H1 (cell line): Measurements from ENCODE around the gene LRP1. TPM values are rescaled to one million over a fixed set of nuclear protein-coding genes. Genes with fewer than 3 reads are reported as not detected.

Source experiments
- CTCF ChIA-PET: fragments of 300-600 bp; sonication (Branson Sonifier 250); formaldehyde crosslinking; loops from one replicate; lab custom pipeline; 2021; ENCODE audit not compliant: partially characterized antibody; lab: Charles Lee
- POLR2A ChIA-PET: fragments of 300-600 bp; sonication (Branson Sonifier 250); formaldehyde crosslinking; loops from one replicate; lab custom pipeline; 2021; ENCODE audit warnings: inconsistent platforms; ENCODE audit not compliant: partially characterized antibody; lab: Charles Lee
- DNase-seq, 2 experiments: peaks; one replicate each; pipeline versions ENCODE4 v3.0.0 to v3.0.0-alpha.2; 2010 to 2022; ENCODE audit warnings: low spot score in 2 of 2, low read depth in 1 of 2, mixed read lengths in 1 of 2
- FAIRE-seq: peaks from 2 replicates; lab custom pipeline; 2011; peaks lifted over from hg19 to GRCh38; lab: Jason Lieb, UNC
- H2AFZ ChIP-seq: 2 replicates; pipeline ENCODE4 v1.8.1; 2012; ENCODE audit warnings: low read length, inconsistent platforms
- H2AK5ac ChIP-seq: 2 replicates; pipeline ENCODE4 v1.6.1; 2013; ENCODE audit warnings: low read depth, low read length
- H2BK120ac ChIP-seq: replicated peaks from 2 replicates; pipeline ENCODE3; 2013; ENCODE audit warnings: low read depth, low read length, inconsistent platforms
- H2BK12ac ChIP-seq: 2 replicates; pipeline ENCODE4 v1.6.1; 2013; ENCODE audit warnings: low read depth, low read length
- H2BK15ac ChIP-seq: 2 replicates; pipeline ENCODE4 v1.6.1; 2013; ENCODE audit warnings: low read length
- H2BK20ac ChIP-seq: 2 replicates; pipeline ENCODE4 v1.6.1; 2013; ENCODE audit warnings: low read length
- H2BK5ac ChIP-seq: 2 replicates; pipeline ENCODE4 v1.6.1; 2013; ENCODE audit warnings: low read depth, low read length
- H3K14ac ChIP-seq: 2 replicates; pipeline ENCODE4 v1.6.1; 2013; ENCODE audit warnings: inconsistent platforms; ENCODE audit not compliant: insufficient read length
- H3K18ac ChIP-seq: 2 replicates; pipeline ENCODE4 v1.6.1; 2013; ENCODE audit warnings: low read length; ENCODE audit errors: extremely low read depth
- H3K23ac ChIP-seq: 2 replicates; pipeline ENCODE4 v1.6.1; 2013; ENCODE audit warnings: inconsistent platforms; ENCODE audit not compliant: insufficient read length
- H3K23me2 ChIP-seq: 2 replicates; pipeline ENCODE4 v1.6.1; 2013; ENCODE audit warnings: low read depth, low read length
- H3K27ac ChIP-seq: 2 replicates; pipeline ENCODE4 v1.6.1; 2011; ENCODE audit warnings: low read depth, low read length, inconsistent platforms
- H3K27me3 ChIP-seq, 4 experiments: replicated peaks in 1 of 4; 1 replicate in 1 of 4; 2 replicates in 3 of 4; pipeline versions ENCODE4 v1.6.1 to v1.8.1; 2011 to 2013; ENCODE audit warnings: low read length in 3 of 4, mild to moderate bottlenecking in 3 of 4, inconsistent platforms in 2 of 4, mixed read lengths in 2 of 4, moderate library complexity in 1 of 4; ENCODE audit not compliant: control insufficient read depth in 3 of 4, insufficient read depth in 3 of 4; ENCODE audit errors: extremely low read depth in 1 of 4
- H3K36me3 ChIP-seq, 4 experiments: 2 replicates each; pipeline versions ENCODE4 v1.6.1 to v1.8.1; 2011 to 2013; ENCODE audit warnings: mild to moderate bottlenecking in 4 of 4, low read length in 3 of 4, moderate library complexity in 2 of 4, control low read depth in 1 of 4, inconsistent platforms in 1 of 4; ENCODE audit not compliant: insufficient read depth in 4 of 4, control insufficient read depth in 2 of 4
- H3K4ac ChIP-seq: replicated peaks from 2 replicates; pipeline ENCODE3; 2013; ENCODE audit warnings: low read length, low read depth, mixed read lengths, inconsistent platforms; ENCODE audit not compliant: insufficient read length
- H3K4me1 ChIP-seq, 4 experiments: replicated peaks in 1 of 4; 1 replicate in 1 of 4; 2 replicates in 3 of 4; pipeline versions ENCODE4 v1.6.1 to v1.8.1; 2011 to 2013; ENCODE audit warnings: low read length in 3 of 4, inconsistent platforms in 2 of 4, mixed read lengths in 1 of 4; ENCODE audit not compliant: insufficient read depth in 4 of 4, control insufficient read depth in 3 of 4
- H3K4me2 ChIP-seq, 2 experiments: 2 replicates each; pipeline versions ENCODE4 v1.6.1 to v1.8.1; 2011 to 2013; ENCODE audit warnings: low read depth in 2 of 2, low read length in 2 of 2, control low read depth in 1 of 2, inconsistent platforms in 1 of 2, mild to moderate bottlenecking in 1 of 2; ENCODE audit not compliant: insufficient read depth in 1 of 2
- H3K4me3 ChIP-seq, 4 experiments: fragments of 200-600, 300-600 bp in 1 of 4; sonication (generic), shearing (Covaris generic), sonication (Bioruptor Twin) in 1 of 4; 2 replicates each; pipeline versions ENCODE4 v1.5.1 to v1.8.1; 2011 to 2016; ENCODE audit warnings: low read length in 4 of 4, low read depth in 3 of 4, control low read depth in 2 of 4, inconsistent platforms in 2 of 4, mild to moderate bottlenecking in 2 of 4, mixed read lengths in 1 of 4, moderate library complexity in 1 of 4; ENCODE audit not compliant: insufficient read depth in 2 of 4; ENCODE audit errors: extremely low read depth in 1 of 4
- H3K56ac ChIP-seq: replicated peaks from 2 replicates; pipeline ENCODE3; 2013; ENCODE audit warnings: low read depth, mild to moderate bottlenecking, mixed read lengths, low read length, inconsistent platforms; ENCODE audit not compliant: insufficient read length
- H3K79me1 ChIP-seq: 2 replicates; pipeline ENCODE4 v1.6.1; 2013; ENCODE audit warnings: low read depth, low read length, control low read depth
- H3K79me2 ChIP-seq, 2 experiments: 2 replicates each; pipeline versions ENCODE4 v1.6.1 to v1.8.1; 2012 to 2013; ENCODE audit warnings: low read length in 2 of 2, mild to moderate bottlenecking in 2 of 2, inconsistent platforms in 1 of 2; ENCODE audit not compliant: insufficient read depth in 2 of 2, control insufficient read depth in 1 of 2
- H3K9ac ChIP-seq, 4 experiments: replicated peaks in 1 of 4; 1 replicate in 1 of 4; 2 replicates in 3 of 4; pipeline versions ENCODE4 v1.6.1 to v1.8.1; 2011 to 2013; ENCODE audit warnings: low read depth in 3 of 4, low read length in 3 of 4, control low read depth in 2 of 4, mild to moderate bottlenecking in 2 of 4, moderate library complexity in 2 of 4, inconsistent platforms in 1 of 4; ENCODE audit errors: extremely low read depth in 1 of 4
- H3K9me3 ChIP-seq, 2 experiments: 2 replicates each; pipeline versions ENCODE4 v1.6.1 to v1.8.1; 2012 to 2013; ENCODE audit warnings: mild to moderate bottlenecking in 2 of 2, moderate library complexity in 2 of 2, control low read depth in 1 of 2, inconsistent platforms in 1 of 2, low read depth in 1 of 2, low read length in 1 of 2, mixed read lengths in 1 of 2; ENCODE audit not compliant: insufficient read depth in 2 of 2
- H4K20me1 ChIP-seq, 2 experiments: replicated peaks in 1 of 2; 2 replicates each; pipeline versions ENCODE3 to v1.8.1; 2011 to 2013; ENCODE audit warnings: inconsistent platforms in 2 of 2, low read length in 2 of 2, mild to moderate bottlenecking in 1 of 2; ENCODE audit not compliant: insufficient read depth in 2 of 2, control insufficient read depth in 1 of 2
- H4K5ac ChIP-seq: 2 replicates; pipeline ENCODE4 v1.6.1; 2013; ENCODE audit warnings: low read length, low read depth, mixed read lengths, inconsistent platforms; ENCODE audit not compliant: insufficient read length
- H4K8ac ChIP-seq: 2 replicates; pipeline ENCODE4 v1.8.0; 2013; ENCODE audit warnings: mild to moderate bottlenecking, moderate library complexity, low read length, inconsistent platforms; ENCODE audit not compliant: insufficient read depth; ENCODE audit errors: extremely low read depth
- H4K91ac ChIP-seq: replicated peaks from 2 replicates; pipeline ENCODE3; 2013; ENCODE audit warnings: low read length, mixed read lengths, inconsistent platforms; ENCODE audit not compliant: insufficient read length
- BACH1 ChIP-seq: IDR thresholded peaks from 2 replicates; pipeline ENCODE4 v1.6.1; 2012; ENCODE audit warnings: low read length, improper control_type of control experiment
- NRF1 ChIP-seq: IDR thresholded peaks from 2 replicates; pipeline ENCODE4 v1.6.1; 2011; ENCODE audit warnings: mild to moderate bottlenecking, low read depth, low read length, improper control_type of control experiment
- POLR2A ChIP-seq, 2 experiments: IDR thresholded peaks; 1 replicate in 1 of 2; 2 replicates in 1 of 2; pipeline ENCODE4 v1.6.1; 2011; ENCODE audit warnings: low read depth in 2 of 2, low read length in 2 of 2, mild to moderate bottlenecking in 2 of 2; ENCODE audit errors: control extremely low read depth in 1 of 2
- RFX5 ChIP-seq: IDR thresholded peaks from 2 replicates; pipeline ENCODE4 v1.6.1; 2011; ENCODE audit warnings: low read depth, low read length, improper control_type of control experiment, borderline replicate concordance
- SP1 ChIP-seq: IDR thresholded peaks from 2 replicates; pipeline ENCODE4 v1.6.1; 2011; ENCODE audit warnings: low read depth, low read length
- TEAD4 ChIP-seq: IDR thresholded peaks from 2 replicates; pipeline ENCODE4 v1.6.1; 2012; ENCODE audit warnings: low read depth, low read length, inconsistent platforms, mixed read lengths
- ZNF274 ChIP-seq: IDR thresholded peaks from 2 replicates; pipeline ENCODE4 v1.7.0; 2012; ENCODE audit warnings: low read length, borderline replicate concordance; ENCODE audit errors: extremely low read depth
- WGBS, 2 experiments: shearing (Covaris generic) in 1 of 2; methylation state at CpG; one replicate each; pipeline versions ENCODE4 v1.1.6 to v1.1.7; 2013 to 2015; ENCODE audit warnings: low lambda C conversion rate in 2 of 2, mixed read lengths in 2 of 2, inconsistent platforms in 1 of 2, low coverage in 1 of 2, missing lambda C conversion rate in 1 of 2; ENCODE audit not compliant: insufficient replicate concordance in 2 of 2, insufficient coverage in 1 of 2, insufficient read length in 1 of 2; ENCODE audit errors: extremely low coverage in 1 of 2, missing lambda C conversion rate in 1 of 2; 5-methylcytosine and 5-hydroxymethylcytosine counted together
- polyA plus RNA-seq, 7 experiments: library from polyadenylated mRNA; depleted of rRNA in 3 of 7; stranded (reverse) in 5 of 7; unstranded in 2 of 7; fragments of >200 nt in 5 of 7; fragments of 200-250 nt in 2 of 7; gene quantifications; 1 replicate in 5 of 7; 2 replicates in 1 of 7; 4 replicates in 1 of 7; pipeline versions ENCODE4 v1.2.1 to v1.2.3, GENCODE V29; 2011 to 2013; ENCODE audit warnings: missing spikeins in 2 of 7, mixed read lengths in 2 of 7
- total RNA-seq: library from RNA; stranded (reverse); fragmentation: NEBNext Ultra II Directional; extraction: Animal tissue kit (Norgen Biotek cat#: 25700); gene quantifications from 2 replicates; pipeline ENCODE4 v1.2.1, GENCODE V29; 2021
- TF ChIP-seq, protein P1 (sequence below): IDR thresholded peaks from 2 replicates; pipeline ENCODE4 v1.6.1; 2012; ENCODE audit warnings: inconsistent platforms

Gene LRP1
- total and polyA plus RNA-seq, 2 of the 8 experiments (the other 6 are each of a cell fraction or from before 2014, with no cell fraction given): 35.3 to 92.5 TPM

DNA sequence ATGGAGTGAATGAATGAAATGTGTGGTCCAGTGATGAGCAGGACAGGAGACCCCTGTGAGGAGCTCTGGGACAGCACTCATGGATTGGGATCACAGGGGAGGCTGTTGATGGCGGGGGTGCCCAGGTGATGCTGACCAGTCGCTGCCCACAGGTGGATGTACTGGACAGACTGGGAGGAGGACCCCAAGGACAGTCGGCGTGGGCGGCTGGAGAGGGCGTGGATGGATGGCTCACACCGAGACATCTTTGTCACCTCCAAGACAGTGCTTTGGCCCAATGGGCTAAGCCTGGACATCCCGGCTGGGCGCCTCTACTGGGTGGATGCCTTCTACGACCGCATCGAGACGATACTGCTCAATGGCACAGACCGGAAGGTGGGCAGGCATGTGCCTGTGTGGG lies 32.5 kb downstream of the LRP1 start:
- H3K23ac ChIP-seq: no peak overlapping the region
- H2AFZ ChIP-seq: no peak overlapping the region
- no peak overlapping the region for H4K91ac ChIP-seq
- CTCF ChIA-PET: interaction anchor here (1.1 to 10.6 kb wide), 7 partner anchors 11 to 50 kb away, joined by 3 to 150 read pairs (median 4); no protein-coding TSS in a partner anchor
- no peak for FAIRE-seq
- no peak overlapping the region for H3K27ac ChIP-seq
- H3K4me2 ChIP-seq: no peak overlapping the region
- no peaks in the 10 kb centered on the region for H3K23me2 ChIP-seq
- H3K36me3 ChIP-seq: peaks cover 41 to 96% (median 74%) of the 10 kb centered on the region in 4 experiments; a peak in 7 of 8 replicates
- H2BK5ac ChIP-seq: no peak overlapping the region; the same call in 1 of the 2 replicates
- H2BK20ac ChIP-seq: no peak overlapping the region
- no peak overlapping the region for H3K4ac ChIP-seq
- no peaks in the 10 kb centered on the region for H3K79me2 ChIP-seq
- H3K9me3 ChIP-seq: no peaks in the 10 kb centered on the region
- peak overlapping the region; percentile 19; the same call in 1 of the 2 replicates for H4K8ac ChIP-seq
- no peak overlapping the region for H3K4me3 ChIP-seq
- H3K14ac ChIP-seq: no peak overlapping the region
- H3K4me1 ChIP-seq: no peaks in the 10 kb centered on the region
- no peaks in the 10 kb centered on the region for H3K27me3 ChIP-seq
- H3K9ac ChIP-seq: no peak overlapping the region
- H2BK120ac ChIP-seq: no peak overlapping the region
- no peak for TF ChIP-seq SP1
- TF ChIP-seq NRF1: no peak
- TF ChIP-seq ZNF274: no peak
- TF ChIP-seq RFX5: no peak
- TF ChIP-seq BACH1: no peak
- TF ChIP-seq TEAD4: no peak
- TF ChIP-seq POLR2A (IDR thresholded peaks at IDR 0.05; ENCODE audit: control extremely low read depth in 1 of 2, low read depth in 2 of 2, low read length in 2 of 2): no peak
- TF ChIP-seq, protein P1, sequence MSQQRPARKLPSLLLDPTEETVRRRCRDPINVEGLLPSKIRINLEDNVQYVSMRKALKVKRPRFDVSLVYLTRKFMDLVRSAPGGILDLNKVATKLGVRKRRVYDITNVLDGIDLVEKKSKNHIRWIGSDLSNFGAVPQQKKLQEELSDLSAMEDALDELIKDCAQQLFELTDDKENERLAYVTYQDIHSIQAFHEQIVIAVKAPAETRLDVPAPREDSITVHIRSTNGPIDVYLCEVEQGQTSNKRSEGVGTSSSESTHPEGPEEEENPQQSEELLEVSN: no peak
- no peak overlapping the region for H3K18ac ChIP-seq
- no peak overlapping the region for H2AK5ac ChIP-seq
- H4K5ac ChIP-seq: no peak overlapping the region
- no peaks in the 10 kb centered on the region for H3K79me1 ChIP-seq
- WGBS, 2 experiments: 89% methylated on average over 12 of the region's 14 CpGs; no CpG with 5 or more reads in 1 of the 2 experiments
- no peak overlapping the region for H2BK15ac ChIP-seq
- no peak overlapping the region for H2BK12ac ChIP-seq
- H4K20me1 ChIP-seq: peaks cover 3 to 19% of the 10 kb centered on the region in 2 experiments
- H3K56ac ChIP-seq: no peak overlapping the region
- POLR2A ChIA-PET: interaction anchor here (0.7 to 10.8 kb wide), 7 partner anchors 8 to 576 kb away, joined by 3 to 75 read pairs (median 6); no protein-coding TSS in a partner anchor
- DNase-seq: no peak
